Liver (tissue), 9 donors: ENCODE results near the gene NKAPD1. TPM values are rescaled to one million over a fixed set of nuclear protein-coding genes. Genes with fewer than 3 reads are reported as not detected.

Source experiments
- DNase-seq: peaks from one replicate; pipeline ENCODE4 v3.0.0-alpha.2; 2017; ENCODE audit warnings: low spot score
- H3K27ac ChIP-seq, 2 donors: one replicate each; pipeline ENCODE4 v1.7.0; 2013; ENCODE audit warnings: inconsistent platforms in 2 of 2, low read length in 2 of 2, control low read depth in 1 of 2, low read depth in 1 of 2, mild to moderate bottlenecking in 1 of 2
- H3K27me3 ChIP-seq, 4 donors: one replicate each; pipeline versions ENCODE4 v1.6.1 to v1.7.0; 2013; ENCODE audit warnings: low read length in 3 of 4, inconsistent platforms in 1 of 4, mild to moderate bottlenecking in 1 of 4, moderate library complexity in 1 of 4; ENCODE audit not compliant: control insufficient read depth in 4 of 4, insufficient read depth in 4 of 4
- H3K36me3 ChIP-seq, 4 donors: one replicate each; pipeline versions ENCODE4 v1.6.1 to v1.7.0; 2013; ENCODE audit warnings: low read length in 3 of 4, mild to moderate bottlenecking in 3 of 4, low read depth in 1 of 4, moderate library complexity in 1 of 4; ENCODE audit not compliant: control insufficient read depth in 4 of 4, insufficient read depth in 3 of 4
- H3K4me1 ChIP-seq, 4 donors: one replicate each; pipeline versions ENCODE4 v1.6.1 to v1.7.0; 2013; ENCODE audit warnings: low read length in 3 of 4, mild to moderate bottlenecking in 3 of 4, moderate library complexity in 1 of 4; ENCODE audit not compliant: control insufficient read depth in 4 of 4, insufficient read depth in 4 of 4
- H3K4me3 ChIP-seq, 3 donors: one replicate each; pipeline versions ENCODE4 v1.6.1 to v1.7.0; 2013; ENCODE audit warnings: low read length in 3 of 3, control low read depth in 1 of 3, low read depth in 1 of 3, mild to moderate bottlenecking in 1 of 3
- H3K9ac ChIP-seq, 2 donors: one replicate each; pipeline ENCODE4 v1.7.0; 2013; ENCODE audit warnings: low read length in 2 of 2, mild to moderate bottlenecking in 2 of 2, moderate library complexity in 2 of 2, control low read depth in 1 of 2, low read depth in 1 of 2
- H3K9me3 ChIP-seq, 4 donors: one replicate each; pipeline versions ENCODE4 v1.6.1 to v1.7.0; 2013; ENCODE audit warnings: low read length in 3 of 4; ENCODE audit not compliant: control insufficient read depth in 4 of 4
- FOXA1 ChIP-seq: IDR thresholded peaks from 2 replicates; pipeline ENCODE4 v1.6.1; 2016; ENCODE audit warnings: antibody characterized with exemption
- FOXA2 ChIP-seq: IDR thresholded peaks from 2 replicates; pipeline ENCODE4 v1.6.1; 2016; ENCODE audit warnings: antibody characterized with exemption
- HNF4A ChIP-seq, 2 donors: conservative IDR thresholded peaks; 2 replicates each; pipeline ENCODE4 v1.6.1; 2016; ENCODE audit warnings: antibody characterized with exemption in 2 of 2, mild to moderate bottlenecking in 2 of 2
- JUND ChIP-seq, 2 donors: IDR thresholded peaks; 2 replicates each; pipeline ENCODE4 v1.6.1; 2016; ENCODE audit warnings: antibody characterized with exemption in 2 of 2
- NR2F2 ChIP-seq: IDR thresholded peaks from 2 replicates; pipeline ENCODE4 v1.6.1; 2016; ENCODE audit warnings: antibody characterized with exemption
- TAF1 ChIP-seq: conservative IDR thresholded peaks from 2 replicates; pipeline ENCODE4 v1.6.1; 2016; ENCODE audit warnings: antibody characterized with exemption, mild to moderate bottlenecking
- WGBS: extraction: QIAGEN DNeasy Blood & Tissue Kit; methylation state at CpG from one replicate; pipeline ENCODE4 v1.1.7; 2013; 5-methylcytosine and 5-hydroxymethylcytosine counted together
- polyA plus RNA-seq, 2 donors: library from polyadenylated mRNA; stranded (reverse) in 1 of 2; unstranded in 1 of 2; fragments of 200-250 nt in 1 of 2; fragments of >200 nt in 1 of 2; fragmentation: Nextera tagmentation in 1 of 2; extraction: Ambion mirVana in 1 of 2; gene quantifications; one replicate each; pipeline versions ENCODE4 v1.2.1 to v1.2.3, GENCODE V29; 2013 to 2015
- total RNA-seq, 2 donors: library from RNA; depleted of rRNA; stranded (reverse); fragments of >200 nt; gene quantifications; one replicate each; pipeline ENCODE4 v1.2.3, GENCODE V29; 2014
- TF ChIP-seq, protein P1 (sequence below): IDR thresholded peaks from 2 replicates; pipeline ENCODE4 v1.6.1; 2016; ENCODE audit warnings: antibody characterized with exemption
- TF ChIP-seq, protein P2 (sequence below): IDR thresholded peaks from 2 replicates; pipeline ENCODE4 v1.6.1; 2016; ENCODE audit warnings: antibody characterized with exemption
- TF ChIP-seq, protein P3 (sequence below): fragments of 150-350 bp; IDR thresholded peaks from 2 replicates; pipeline ENCODE4 v1.5.1; 2017; ENCODE audit warnings: improper control_type of control experiment, low read depth, low read length; ENCODE audit not compliant: missing input control
- TF ChIP-seq, protein P4 (sequence below): IDR thresholded peaks from 2 replicates; pipeline ENCODE4 v1.6.1; 2016; ENCODE audit warnings: antibody characterized with exemption, mild to moderate bottlenecking
- donor health status: healthy.
- donor health status: healthy.
- donor health status: healthy.
- donor health status: healthy.
- donor health status: healthy.

Gene NKAPD1
- total and polyA plus RNA-seq, 4 donors: 5.3 to 11.2 (median 7.4) TPM

DNA sequence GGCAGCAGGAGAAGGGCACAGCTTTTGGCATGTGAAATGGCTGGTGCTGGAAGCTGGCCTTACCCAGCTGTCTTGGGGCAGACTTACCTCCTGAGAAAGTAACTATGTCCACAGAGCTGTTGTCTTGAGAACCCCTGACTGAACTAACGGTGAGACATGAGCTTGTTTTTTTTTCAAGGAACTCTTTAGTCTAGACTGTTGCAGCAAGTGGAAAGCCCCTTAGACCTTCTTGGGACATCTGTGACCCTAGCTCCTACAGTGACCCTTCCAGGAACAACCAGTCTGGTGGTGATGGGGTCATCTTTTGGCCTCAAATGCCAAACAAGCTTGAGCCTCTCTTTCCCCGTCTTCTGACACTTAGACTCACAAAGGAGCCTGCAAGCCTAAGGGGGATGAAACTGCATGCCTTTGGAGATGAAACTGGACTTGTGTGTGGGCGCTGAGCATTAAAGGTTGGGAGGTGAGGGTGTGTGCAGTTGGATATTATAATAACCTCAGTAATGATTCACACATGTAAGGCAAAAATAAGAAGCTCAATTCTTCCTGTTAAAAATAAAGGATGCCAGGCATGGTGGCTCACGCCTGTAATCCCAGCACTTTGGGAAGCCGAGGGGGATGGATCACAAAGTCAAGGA, 48.0 kb downstream of the NKAPD1 start:
- no peaks in the 10 kb centered on the region for H3K36me3 ChIP-seq
- no peaks in the 10 kb centered on the region for H3K27me3 ChIP-seq
- no peak for DNase-seq
- TF ChIP-seq, protein P1, sequence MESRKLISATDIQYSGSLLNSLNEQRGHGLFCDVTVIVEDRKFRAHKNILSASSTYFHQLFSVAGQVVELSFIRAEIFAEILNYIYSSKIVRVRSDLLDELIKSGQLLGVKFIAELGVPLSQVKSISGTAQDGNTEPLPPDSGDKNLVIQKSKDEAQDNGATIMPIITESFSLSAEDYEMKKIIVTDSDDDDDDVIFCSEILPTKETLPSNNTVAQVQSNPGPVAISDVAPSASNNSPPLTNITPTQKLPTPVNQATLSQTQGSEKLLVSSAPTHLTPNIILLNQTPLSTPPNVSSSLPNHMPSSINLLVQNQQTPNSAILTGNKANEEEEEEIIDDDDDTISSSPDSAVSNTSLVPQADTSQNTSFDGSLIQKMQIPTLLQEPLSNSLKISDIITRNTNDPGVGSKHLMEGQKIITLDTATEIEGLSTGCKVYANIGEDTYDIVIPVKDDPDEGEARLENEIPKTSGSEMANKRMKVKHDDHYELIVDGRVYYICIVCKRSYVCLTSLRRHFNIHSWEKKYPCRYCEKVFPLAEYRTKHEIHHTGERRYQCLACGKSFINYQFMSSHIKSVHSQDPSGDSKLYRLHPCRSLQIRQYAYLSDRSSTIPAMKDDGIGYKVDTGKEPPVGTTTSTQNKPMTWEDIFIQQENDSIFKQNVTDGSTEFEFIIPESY: no peak
- TF ChIP-seq, protein P2, sequence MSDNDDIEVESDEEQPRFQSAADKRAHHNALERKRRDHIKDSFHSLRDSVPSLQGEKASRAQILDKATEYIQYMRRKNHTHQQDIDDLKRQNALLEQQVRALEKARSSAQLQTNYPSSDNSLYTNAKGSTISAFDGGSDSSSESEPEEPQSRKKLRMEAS: no peak
- TF ChIP-seq, protein P3, sequence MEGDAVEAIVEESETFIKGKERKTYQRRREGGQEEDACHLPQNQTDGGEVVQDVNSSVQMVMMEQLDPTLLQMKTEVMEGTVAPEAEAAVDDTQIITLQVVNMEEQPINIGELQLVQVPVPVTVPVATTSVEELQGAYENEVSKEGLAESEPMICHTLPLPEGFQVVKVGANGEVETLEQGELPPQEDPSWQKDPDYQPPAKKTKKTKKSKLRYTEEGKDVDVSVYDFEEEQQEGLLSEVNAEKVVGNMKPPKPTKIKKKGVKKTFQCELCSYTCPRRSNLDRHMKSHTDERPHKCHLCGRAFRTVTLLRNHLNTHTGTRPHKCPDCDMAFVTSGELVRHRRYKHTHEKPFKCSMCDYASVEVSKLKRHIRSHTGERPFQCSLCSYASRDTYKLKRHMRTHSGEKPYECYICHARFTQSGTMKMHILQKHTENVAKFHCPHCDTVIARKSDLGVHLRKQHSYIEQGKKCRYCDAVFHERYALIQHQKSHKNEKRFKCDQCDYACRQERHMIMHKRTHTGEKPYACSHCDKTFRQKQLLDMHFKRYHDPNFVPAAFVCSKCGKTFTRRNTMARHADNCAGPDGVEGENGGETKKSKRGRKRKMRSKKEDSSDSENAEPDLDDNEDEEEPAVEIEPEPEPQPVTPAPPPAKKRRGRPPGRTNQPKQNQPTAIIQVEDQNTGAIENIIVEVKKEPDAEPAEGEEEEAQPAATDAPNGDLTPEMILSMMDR: no peak
- TF ChIP-seq FOXA2: no peak
- TF ChIP-seq TAF1: no peak
- no peak for TF ChIP-seq JUND (IDR thresholded peaks at IDR 0.05)
- TF ChIP-seq, protein P4, sequence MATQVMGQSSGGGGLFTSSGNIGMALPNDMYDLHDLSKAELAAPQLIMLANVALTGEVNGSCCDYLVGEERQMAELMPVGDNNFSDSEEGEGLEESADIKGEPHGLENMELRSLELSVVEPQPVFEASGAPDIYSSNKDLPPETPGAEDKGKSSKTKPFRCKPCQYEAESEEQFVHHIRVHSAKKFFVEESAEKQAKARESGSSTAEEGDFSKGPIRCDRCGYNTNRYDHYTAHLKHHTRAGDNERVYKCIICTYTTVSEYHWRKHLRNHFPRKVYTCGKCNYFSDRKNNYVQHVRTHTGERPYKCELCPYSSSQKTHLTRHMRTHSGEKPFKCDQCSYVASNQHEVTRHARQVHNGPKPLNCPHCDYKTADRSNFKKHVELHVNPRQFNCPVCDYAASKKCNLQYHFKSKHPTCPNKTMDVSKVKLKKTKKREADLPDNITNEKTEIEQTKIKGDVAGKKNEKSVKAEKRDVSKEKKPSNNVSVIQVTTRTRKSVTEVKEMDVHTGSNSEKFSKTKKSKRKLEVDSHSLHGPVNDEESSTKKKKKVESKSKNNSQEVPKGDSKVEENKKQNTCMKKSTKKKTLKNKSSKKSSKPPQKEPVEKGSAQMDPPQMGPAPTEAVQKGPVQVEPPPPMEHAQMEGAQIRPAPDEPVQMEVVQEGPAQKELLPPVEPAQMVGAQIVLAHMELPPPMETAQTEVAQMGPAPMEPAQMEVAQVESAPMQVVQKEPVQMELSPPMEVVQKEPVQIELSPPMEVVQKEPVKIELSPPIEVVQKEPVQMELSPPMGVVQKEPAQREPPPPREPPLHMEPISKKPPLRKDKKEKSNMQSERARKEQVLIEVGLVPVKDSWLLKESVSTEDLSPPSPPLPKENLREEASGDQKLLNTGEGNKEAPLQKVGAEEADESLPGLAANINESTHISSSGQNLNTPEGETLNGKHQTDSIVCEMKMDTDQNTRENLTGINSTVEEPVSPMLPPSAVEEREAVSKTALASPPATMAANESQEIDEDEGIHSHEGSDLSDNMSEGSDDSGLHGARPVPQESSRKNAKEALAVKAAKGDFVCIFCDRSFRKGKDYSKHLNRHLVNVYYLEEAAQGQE: no peak
- no peak for TF ChIP-seq FOXA1
- no peak for TF ChIP-seq NR2F2
- H3K9ac ChIP-seq: no peak overlapping the region
- no peak overlapping the region for H3K27ac ChIP-seq
- H3K9me3 ChIP-seq: no peaks in the 10 kb centered on the region
- no peaks in the 10 kb centered on the region for H3K4me1 ChIP-seq
- WGBS: 94% methylated on average over 5 of the region's 5 CpGs
- no peak overlapping the region for H3K4me3 ChIP-seq

DNA sequence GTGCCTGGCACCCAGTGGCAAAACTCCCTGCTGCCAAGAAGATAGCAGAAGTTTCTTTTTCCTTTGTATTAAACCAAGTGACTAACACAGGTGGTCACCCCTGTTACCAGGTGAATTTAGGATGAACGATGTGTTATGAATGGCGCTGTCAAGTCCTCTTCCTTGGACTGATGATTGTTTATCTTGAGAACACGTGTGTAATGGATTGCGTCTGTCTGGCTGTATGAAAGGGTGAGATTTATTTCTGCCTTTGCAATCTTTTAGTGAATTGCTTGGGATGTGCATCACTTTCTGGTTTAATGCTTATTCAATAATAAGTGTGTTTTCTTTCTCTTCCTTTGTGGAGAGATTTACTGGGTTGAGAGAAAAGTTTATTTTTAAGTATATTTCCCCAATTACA, 49.0 kb downstream of the NKAPD1 start:
- Histone ChIP-seq H3K9ac (no peak overlapping the region), H3K27me3 (no peaks in the 10 kb centered on the region), H3K4me1 (no peaks in the 10 kb centered on the region), H3K36me3 (no peaks in the 10 kb centered on the region), H3K4me3 (no peak overlapping the region), H3K27ac (no peak overlapping the region), H3K9me3 (no peaks in the 10 kb centered on the region)
- WGBS: 89% methylated on average over 4 of the region's 4 CpGs
- TF ChIP-seq, protein P4: no peak
- no peak for TF ChIP-seq HNF4A (conservative IDR thresholded peaks at IDR 0.05)
- TF ChIP-seq, protein P3: no peak
- DNase-seq: no peak
